HG02678 (cell line): ENCODE measurements around the gene RAB30.
A peak's percentile ranks its signal among the peaks of the same experiment; 100 is the strongest.

ENCODE experiments used
- ATAC-seq: cut with Tn5 transposase; IDR thresholded peaks from one replicate; pipeline ENCODE4 v1.9.1; 2021; ENCODE audit warnings: mild to moderate bottlenecking, moderate library complexity; ENCODE audit not compliant: unreplicated experiment

The RAB30 gene

DNA sequence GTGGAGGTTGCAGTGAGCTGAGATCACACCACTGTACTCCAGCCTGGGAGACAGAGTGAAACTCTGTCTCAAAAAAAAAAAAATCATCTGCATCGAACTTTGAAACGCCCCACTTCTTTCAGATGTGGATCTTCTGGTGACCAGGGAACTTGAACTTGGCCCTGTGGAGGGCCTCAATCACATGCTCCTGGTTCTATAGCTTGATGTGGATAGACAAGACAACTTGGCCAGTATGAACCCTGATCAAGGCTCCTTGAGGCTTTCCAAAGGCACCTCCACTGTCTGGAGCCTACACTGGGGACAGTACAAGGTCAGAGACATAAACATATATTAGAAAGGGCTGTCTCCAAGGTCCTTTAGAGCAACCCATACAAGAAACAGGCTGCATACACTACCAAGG is 30.6 kb downstream of the RAB30 start:
- ATAC-seq, result no peak

GRCh38 chr11:83039566-83039965 is 32.1 kb downstream of the RAB30 start:
- no peak for ATAC-seq

DNA sequence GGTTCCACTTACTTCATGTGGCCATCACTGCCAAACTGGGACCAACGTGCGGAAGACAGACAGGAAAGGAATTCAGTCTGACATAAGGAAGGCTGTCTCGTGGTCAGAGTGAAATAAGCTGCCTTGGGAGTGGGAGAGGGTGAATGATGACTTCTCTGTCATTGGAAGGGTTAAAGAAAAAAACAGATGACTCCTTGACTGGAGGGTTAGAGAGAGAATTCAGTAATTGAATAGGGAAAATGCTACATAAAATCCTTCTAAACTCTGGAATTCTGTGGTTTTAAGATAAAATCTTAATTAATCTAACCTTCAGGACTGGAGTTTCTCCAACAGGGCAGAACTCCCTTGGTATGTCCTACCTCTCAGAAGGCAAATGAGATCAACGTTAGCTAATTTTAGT is 33.8 kb downstream of the RAB30 start:
- ATAC-seq, result no peak

- no peak for ATAC-seq
Observed at GRCh38 chr11:83036701-83037100, 35.0 kb downstream of the RAB30 start.

GRCh38 chr11:83035070-83035854 is 36.4 kb downstream of the RAB30 start:
- peak; percentile 59 for ATAC-seq

DNA sequence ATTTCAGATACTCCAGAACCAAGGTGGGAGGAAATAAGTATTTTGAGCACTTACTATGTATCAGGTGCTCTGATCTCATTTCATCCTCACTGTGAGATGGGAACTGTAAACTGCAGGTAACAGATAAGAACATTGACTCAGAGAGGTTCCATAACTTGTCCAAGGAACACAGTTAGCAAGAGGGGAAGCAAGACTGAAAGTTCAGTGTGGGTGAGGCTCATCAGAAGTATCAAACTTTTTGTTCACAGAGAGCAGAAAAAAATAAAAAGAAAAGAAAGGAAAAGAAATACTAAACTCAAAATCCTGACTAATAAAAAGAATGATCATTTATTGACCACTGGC is 37.1 kb downstream of the RAB30 start:
- peak; percentile 33 for ATAC-seq

- peak; percentile 47 for ATAC-seq
Observed at GRCh38 chr11:83033972-83034672, 37.6 kb downstream of the RAB30 start.

DNA sequence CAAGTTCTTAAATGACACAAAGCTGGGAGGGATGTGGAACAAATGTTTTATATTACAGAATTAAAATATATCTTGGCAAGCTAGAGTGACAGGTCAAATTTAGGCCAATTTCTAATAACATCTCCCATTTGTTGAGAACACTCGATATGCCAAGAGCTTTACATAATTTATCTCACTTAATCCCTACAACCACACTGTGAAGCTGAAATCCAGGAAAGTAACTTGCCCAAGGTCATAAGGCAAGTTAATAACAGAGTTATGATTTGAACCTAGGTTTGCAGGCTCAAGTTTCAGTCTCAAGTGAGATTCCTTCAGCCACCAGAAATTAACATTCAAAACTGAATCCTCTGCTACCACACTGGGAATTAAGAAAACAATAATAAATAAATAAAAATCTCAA is 38.3 kb downstream of the RAB30 start:
- ATAC-seq, result no peak

GRCh38 chr11:83031127-83031526 is 40.6 kb downstream of the RAB30 start:
- no peak for ATAC-seq

DNA sequence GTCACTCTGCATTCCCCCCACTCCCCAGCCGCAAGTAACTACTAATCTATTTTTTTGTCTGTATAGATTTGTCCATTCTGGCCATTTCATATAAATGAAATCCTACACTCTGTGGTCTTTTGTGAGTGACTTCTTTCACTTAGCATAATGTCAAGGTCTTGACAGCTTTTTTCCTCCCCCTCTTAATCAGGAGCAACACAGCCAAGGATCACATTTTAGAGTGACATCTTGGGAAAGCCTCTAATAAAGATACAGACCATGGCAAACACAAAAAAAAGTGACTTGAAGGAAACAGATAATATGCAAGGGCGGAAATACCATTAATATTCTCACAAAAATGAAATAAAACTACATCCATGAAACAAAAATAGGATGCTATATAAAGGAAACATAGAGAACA is 43.9 kb downstream of the RAB30 start:
- ATAC-seq, result no peak

GRCh38 chr11:83027289-83027688 is 44.4 kb downstream of the RAB30 start:
- ATAC-seq, result no peak

DNA sequence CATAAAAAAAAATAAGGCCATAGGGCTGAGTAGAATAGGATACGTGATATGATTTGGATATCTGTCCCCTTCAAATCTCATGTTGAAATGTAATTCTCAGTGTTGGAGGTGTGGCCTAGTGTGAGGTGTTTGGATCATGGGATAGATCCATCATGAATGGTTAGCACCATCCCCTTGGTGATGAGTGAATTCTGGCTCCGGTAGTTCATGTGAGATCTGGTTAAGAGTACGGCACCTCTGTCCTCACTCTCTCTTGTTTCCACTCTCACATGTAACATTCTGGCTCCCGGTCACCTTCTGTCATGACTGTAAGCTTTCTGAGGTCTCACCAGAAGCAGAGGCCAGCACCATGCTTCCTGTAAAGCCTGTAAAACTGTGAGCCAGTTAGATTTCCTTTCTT is 45.5 kb downstream of the RAB30 start:
- no peak for ATAC-seq

GRCh38 chr11:83025267-83025704 is 46.4 kb downstream of the RAB30 start:
- no peak for ATAC-seq

- ATAC-seq, result no peak
Observed at GRCh38 chr11:83024270-83024854, 47.3 kb downstream of the RAB30 start.

- no peak for ATAC-seq
Observed at GRCh38 chr11:83023410-83023809, 48.3 kb downstream of the RAB30 start.

GRCh38 chr11:83021780-83022125 is 49.9 kb downstream of the RAB30 start:
- no peak for ATAC-seq

DNA sequence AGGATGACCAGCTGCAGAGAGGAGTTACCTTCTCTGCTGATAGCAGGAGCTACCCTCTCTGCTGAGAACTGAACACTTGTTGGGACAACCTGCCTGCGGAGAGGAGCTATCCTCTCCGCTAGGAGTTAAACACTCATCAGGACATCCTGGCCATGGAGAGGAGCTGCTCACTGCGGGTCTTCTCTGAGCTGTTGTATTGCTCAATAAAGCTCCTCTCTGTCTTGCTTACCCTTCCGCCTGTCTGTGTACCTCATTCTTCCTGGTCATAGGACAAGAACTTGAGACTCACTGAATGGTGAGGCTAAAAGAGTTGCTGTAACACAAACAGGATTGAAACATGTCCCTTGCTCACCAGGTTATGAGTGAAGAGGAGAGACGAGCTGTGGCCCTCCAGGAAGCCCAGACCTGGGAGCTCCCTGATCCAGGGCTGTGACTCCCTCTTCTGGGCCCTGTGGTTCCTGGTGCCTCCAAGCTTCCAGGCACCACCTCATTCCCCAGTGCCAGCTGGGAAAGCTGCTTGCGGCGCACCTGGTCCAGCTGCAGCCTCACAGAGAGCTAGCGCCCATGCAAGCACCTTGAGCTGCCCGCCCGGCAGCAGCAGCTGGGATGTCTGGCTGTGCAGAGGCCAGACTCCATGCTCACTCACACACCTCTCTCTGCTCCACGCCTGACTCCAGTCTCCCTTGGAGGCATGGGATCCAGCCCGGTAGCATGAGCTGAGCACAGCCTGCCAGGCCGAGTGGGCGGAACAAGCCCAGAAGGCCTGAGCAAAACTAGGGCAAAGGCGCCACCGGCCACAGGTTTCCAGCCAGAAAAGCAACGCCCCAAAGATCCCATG is 50.5 kb downstream of the RAB30 start:
- no peak for ATAC-seq

GRCh38 chr11:83019888-83020579 is 51.7 kb downstream of the RAB30 start:
- no peak for ATAC-seq

GRCh38 chr11:83014951-83015350 is 56.7 kb downstream of the RAB30 start:
- ATAC-seq, result no peak

DNA sequence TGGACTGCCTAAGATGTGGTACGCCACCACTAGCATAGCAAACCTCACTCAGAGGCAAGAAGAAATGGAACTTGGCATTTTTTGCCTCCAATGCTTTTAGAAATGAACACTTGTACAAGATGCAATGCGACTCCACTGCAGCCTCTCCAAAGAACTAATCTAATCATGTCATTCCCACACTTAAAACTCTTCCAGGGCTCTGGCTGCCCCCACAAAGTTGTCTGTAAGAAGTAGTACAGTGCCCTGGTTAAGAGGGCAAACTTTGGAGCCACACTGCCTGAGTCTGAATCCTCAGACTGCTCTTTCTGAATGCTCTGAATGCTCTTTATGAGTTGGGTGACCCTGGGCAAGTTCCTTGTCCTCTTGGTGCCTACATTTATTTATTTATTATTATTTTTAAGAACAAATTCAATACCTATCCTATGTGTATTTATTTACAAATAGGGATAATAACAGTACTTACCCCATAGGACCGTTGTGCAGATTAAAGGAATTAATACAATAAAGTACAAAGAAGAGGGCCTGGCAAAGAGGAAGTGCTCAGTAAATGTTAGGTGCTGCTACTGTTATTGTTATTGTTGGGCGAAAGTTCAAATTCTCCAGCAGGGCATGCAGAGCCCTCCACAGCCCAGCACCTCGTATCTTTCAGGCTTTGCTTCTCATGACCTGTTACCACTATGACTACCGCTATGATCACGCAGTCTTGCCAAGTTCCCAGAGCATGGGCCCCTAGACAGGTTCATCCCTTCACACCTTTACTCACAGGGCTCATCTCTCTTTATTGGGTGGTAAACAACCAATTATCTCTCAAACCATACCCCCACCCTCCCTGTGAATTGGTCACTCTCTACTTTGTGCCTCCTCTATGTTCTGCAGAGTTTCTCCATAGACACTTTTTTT is 59.3 kb downstream of the RAB30 start:
- no peak for ATAC-seq
